G401 (cell line): ENCODE results near the gene MAPK11. TPM values are rescaled to one million over a fixed set of nuclear protein-coding genes. Genes with fewer than 3 reads are reported as not detected.

ENCODE experiments used
- DNase-seq: peaks from one replicate; pipeline ENCODE4 v3.0.0-alpha.2; 2015; ENCODE audit warnings: low spot score
- in situ Hi-C: cut with HindIII; loops from 2 replicates; pipeline ENCODE4 v1.10.0; 2016; ENCODE audit warnings: low sequenced_read_pairs, mixed read lengths
- total RNA-seq: library from RNA; depleted of rRNA; stranded (reverse); fragments of >200 nt; shearing (Covaris generic); gene quantifications from 2 replicates; pipeline ENCODE4 v1.2.3, GENCODE V29; 2014

The MAPK11 gene
- total RNA-seq, 1 experiment from 2014 or later, result 21.3 TPM

DNA sequence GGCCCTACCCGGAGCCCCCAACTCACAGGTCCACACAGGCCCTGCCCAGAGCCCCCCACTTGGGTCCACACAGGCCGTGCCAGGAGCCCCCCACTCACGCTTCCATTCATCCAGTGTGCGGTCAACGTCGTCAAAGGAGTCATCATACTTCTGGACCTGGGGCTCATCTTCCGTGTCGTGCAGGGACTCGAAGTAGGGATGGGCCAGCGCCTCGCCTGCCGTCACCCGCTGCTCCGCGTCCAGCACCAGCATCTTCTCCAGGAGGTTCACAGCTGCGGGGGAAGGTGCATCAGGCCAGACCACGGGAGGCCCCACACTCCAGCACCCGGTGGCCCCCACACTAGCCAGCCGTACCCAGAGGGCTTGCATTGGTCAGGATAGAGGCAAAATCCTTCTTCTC, 15.1 kb downstream of the MAPK11 start:
- DNase-seq, result no peak
- in situ Hi-C loops, result no loop called here

DNA sequence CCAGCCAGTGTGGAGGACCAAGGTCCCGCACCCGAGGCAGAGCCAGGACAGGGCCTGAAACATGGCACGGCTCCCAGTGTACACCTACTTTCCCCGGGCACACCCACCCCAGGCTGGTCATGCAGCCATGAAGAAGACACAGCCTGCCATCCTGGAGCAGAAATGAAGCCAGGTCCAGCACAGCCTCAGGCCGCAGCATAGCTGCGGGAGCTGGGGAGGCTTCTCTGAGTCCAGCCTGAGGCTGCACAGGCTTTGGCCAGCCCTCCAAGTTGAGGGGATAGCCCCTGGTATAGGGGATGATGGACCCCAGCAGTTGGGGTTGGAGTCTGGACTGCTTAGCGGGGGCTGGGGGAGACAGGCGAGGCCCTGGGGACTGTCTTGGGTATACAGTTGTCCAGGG, 16.2 kb downstream of the MAPK11 start:
- in situ Hi-C loops, result no loop called here
- DNase-seq, result no peak

DNA sequence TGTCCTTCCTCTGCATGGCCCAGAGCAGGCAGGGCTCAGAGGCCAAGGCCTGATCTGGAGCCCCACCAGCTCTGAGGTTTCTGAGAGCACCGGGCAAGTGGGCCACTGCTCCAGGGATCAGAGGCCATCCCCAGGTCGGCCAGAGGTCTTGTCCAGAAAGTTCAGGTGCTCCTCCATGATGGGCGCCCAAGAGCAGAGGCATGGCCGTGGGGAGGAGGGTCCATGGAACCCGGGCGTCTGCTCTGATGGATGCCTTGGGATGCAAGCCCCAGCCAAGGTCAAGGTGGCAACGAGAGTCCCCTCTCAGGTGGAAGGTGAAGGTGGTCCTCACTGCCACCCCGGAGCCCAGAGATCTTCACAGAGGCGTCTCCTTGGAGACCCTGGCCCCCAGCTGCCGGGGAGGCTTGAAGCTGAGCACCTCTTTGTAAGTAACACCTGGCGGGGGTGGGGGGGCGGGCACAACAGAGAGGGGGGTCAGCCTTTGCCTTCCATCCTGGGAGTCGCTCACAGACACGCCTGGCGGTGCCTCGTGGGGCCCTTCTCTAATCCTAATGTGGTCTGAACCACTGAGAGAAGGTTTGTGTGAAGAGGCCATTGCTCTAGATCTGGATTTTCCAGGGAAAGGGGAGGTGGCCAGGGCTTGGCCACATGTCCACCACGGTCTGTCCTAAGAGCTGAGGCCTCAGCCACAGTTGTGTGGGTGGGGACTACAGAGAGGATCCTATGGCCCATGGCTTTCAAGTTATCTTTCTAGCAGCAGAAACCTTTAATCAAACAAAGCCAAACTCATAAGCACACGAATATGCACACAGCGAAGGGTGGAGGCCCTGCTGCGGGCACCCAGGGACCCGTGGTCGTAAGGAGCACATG, 16.9 kb downstream of the MAPK11 start:
- in situ Hi-C loops, result no loop called here
- DNase-seq, result no peak

DNA sequence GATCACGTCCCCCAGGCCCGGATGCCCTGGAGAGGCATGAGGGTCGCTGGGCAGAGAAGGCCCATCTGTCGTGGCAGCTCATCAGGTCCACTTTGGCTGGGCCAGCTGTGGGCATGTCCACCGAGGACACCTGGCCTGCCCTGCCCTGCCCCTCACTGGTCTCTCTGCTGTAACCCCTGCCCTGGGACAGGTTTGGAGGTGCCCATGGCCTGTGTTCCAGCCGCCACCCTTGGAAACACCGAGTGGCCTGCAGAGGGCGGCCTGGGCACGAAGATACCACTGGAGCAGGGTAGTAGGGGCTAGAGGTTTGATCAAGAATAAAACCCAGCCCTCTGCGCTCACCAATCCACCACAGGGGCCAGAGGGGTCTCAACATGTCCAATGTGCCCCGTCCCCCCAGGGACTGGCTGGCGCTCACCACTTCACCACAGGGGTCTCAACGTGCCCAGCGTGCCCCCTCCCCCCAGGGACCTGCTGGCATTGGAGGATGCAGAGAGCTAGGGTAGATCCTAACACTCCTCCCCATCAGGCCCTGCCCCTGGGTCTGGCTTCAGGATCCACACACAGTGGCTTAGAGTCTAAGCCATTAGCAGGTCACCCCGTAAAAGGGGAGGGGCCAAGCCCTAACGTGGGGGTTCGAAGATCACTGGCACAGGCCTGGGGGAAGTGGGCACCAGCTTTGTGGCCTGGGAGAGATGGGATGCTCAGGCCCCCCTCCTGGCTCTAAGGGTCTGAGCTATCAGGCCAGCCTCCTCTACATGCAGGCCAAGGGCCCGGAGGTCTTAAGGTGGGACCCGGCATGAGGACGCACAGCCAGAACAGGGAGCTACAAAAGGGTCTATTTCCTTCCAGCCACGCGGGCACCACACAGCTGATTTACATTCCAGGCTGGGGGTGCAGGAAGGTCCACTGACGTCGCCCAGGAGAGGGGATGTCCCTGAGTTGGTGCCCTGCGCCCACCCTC, 17.8 kb downstream of the MAPK11 start:
- in situ Hi-C loops, result no loop called here
- peak; percentile 84 for DNase-seq

DNA sequence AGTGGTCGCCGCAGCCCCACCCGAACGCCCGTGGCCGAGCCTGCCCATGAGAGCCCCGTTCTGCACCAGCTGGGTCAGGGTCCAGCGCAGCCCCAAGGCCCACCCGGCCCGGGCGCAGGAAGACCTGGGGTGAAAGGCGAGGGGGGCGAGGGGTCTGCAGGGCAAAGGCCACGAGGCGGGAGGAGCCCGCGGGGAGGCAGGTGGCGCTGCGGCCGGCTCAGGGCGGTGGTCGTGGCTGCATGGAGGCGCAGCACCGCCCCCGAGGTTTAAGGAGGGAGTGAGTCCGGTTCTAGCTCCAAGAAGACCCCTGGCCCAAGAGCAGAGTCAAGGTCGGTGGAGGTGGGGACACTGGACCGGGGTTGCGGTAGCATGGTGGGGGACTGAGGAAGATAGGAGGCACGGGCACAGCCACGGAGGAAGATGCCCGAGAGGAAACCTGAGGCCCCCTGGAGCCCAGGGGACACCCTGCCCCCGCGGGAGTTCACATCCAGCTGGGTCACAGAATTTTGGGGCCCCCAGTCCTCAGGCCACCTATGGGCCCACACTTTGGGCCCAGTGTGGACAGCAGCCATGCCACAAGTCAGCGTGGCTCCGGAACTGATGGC, 18.6 kb downstream of the MAPK11 start:
- in situ Hi-C loops, result no loop called here
- no peak for DNase-seq

DNA sequence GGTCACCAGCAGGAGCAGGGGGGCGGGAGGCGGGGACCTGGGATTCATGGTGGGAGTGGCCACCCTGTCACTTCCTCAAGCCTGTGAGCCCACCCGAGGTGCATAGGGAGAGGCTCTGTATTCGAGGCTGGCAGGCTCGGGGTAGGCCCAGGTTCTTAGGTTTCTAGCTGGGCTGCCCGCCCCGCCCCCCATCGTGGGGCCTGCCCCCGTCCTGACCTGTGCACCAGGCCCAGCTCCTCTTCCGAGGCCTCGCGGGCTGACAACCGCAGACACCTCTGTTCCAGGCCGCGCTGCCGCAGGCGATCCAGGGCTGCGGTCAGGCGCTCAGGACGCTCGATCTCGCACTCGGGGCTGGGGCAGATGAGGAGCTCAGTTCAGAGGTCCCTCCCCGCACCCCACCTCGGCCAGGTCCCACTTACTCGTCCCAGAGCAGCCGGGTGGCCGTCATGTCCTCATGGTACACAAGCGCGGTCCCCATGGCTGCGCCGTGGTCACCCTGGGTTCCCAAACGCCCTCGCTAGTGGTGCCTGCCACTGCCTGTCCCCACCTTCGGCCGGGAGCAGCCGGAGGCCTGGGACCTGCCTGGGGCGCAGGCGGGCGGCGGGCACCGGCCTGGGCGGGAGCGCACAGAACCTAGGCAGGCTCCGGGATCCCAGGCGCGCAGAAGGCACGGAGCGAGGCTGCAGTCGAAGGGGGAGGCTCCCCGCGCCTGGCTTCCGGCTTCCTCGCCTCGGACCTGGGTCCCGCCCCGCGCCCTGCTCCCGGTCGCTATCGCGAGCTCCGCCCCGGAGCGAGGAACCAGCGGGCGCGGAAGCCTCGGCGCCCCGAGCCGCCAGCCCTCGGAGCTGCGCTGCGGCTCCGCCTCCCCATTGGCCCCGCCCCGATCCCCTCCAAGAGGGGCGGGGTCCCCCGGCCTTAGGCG, 19.4 kb downstream of the MAPK11 start, which contains the start of gene HDAC10:
TSS of gene HDAC10 (minus strand) at position 711 of the 922 bp plus-strand sequence. CDS start at position 478, 233 bp downstream.
- peak; percentile 51 for DNase-seq
- in situ Hi-C loops, result no loop called here

DNA sequence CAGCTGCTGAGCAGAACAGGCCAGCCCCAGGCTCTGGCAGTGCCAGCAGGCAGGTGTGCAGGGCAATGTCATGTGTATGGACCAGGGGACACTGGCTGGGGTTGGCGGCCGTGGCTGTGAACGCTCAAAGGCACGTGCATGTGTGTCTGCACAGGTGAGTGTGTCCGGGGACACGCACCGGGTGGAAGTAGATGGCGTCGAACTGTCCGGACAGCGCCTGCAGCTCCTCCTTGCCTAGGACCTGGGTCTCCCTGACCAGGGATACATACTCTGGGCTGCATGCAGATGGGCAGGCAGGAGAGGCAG, 20.0 kb downstream of the MAPK11 start:
- in situ Hi-C loops, result no loop called here

DNA sequence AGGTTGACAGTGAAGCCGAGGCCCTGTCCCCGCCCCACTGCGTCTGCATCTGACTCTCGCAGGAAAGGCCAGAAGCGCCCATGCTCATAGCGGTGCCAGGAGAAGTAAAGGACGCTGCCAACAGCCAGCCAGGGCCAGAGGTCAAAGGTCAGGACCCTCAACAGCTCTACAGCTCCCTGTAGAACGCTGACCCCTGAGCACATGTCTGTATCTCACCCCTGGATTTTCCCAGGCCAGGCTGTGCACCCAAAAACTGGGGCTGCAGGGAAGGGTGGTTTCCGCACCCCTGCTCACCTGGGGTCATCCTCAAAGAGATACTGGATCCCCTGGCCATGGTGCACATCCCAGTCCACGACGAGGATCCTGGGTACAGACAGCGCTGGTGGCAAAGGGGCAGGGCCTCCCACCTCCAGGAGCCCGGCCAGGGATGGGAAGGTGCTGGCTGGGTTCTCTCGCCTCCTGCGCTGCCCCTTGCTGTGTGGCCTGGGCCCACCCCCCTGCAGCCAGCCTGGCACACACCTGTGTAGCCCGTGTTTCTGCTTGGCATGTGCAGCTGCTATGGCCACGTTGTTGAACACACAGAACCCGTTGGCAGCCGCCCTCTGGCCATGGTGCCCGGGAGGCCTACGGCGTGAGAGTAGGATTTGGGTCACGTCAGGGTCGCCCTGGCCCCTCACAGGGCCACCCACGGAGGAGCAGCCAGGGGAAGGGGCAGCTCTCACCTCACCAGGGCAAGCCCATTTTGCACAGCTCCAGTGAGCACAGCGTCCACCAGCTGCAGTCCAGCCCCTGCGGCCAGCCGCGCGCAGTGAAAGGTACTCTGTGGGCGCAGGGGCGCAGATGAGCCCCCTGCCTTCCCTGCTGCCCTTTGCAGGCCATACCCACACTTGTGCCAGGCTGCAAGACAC, 20.6 kb downstream of the MAPK11 start:
- in situ Hi-C loops, result no loop called here
- DNase-seq, result no peak

More for the DNA sequence above, 20.0 kb downstream of the MAPK11 start:
- DNase-seq, result no peak

DNA sequence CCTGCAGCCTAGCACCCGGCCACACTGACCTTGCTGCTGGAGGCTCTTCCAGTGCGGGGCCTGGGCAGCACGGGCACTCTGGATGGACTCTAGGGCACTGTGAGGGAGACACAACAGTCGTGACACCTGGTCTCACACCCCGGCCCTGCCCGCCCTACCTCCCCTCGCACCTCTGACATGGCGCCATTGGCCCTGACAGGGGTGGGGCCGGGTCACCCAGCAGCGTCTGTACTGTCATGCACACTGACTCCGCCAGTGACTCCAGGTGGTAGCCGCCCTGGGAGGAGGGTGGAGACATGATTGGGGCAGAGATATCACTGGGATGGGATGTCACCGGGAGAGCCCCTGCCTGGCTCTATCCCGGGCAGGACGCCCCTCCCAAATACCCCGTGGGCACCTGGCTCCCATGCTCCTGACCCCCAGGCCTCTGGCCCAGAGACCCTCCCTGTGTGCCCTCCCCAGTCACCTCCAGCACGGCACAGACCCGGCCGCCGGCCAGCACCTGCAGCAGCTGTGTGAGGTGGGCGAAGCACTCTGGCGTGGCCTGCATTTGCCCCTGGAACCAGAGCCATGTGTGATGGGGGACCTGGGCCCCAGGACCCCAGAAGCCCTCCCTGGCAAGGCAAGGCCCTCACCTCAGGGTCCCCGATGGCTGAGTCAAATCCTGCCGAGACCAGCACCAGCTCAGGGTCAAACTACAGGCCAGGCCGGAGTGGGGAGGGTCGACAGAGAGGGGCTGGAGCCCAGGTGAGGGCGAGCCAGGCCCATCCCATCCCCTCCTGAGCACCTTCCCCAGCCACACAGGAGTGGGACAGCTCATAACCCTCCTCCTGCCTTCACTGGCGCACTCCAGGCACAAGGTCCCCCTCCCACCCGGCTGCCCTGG, 21.7 kb downstream of the MAPK11 start:
- DNase-seq, result no peak
- in situ Hi-C loops, result no loop called here

DNA sequence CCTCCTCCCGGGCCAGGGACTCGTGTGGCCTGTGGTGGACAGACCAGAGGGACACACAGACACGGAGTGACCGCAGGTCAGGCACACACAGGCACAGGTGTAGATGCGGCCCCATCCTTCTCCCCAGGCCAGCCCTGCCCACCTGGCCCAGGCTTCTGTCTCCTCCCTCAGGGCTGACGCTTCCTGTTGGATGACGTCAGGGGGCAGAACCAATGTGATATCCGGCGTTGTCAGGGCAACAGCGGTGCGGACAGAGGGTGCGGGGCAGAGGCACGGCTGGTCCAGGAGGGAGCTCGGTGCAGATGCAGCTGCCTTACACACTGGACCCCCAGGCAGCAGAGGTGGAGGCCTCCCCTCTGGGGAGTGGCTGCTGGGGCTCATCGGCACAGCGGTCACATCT, 22.4 kb downstream of the MAPK11 start:
- in situ Hi-C loops, result no loop called here
- DNase-seq, result peak; percentile 36

DNA sequence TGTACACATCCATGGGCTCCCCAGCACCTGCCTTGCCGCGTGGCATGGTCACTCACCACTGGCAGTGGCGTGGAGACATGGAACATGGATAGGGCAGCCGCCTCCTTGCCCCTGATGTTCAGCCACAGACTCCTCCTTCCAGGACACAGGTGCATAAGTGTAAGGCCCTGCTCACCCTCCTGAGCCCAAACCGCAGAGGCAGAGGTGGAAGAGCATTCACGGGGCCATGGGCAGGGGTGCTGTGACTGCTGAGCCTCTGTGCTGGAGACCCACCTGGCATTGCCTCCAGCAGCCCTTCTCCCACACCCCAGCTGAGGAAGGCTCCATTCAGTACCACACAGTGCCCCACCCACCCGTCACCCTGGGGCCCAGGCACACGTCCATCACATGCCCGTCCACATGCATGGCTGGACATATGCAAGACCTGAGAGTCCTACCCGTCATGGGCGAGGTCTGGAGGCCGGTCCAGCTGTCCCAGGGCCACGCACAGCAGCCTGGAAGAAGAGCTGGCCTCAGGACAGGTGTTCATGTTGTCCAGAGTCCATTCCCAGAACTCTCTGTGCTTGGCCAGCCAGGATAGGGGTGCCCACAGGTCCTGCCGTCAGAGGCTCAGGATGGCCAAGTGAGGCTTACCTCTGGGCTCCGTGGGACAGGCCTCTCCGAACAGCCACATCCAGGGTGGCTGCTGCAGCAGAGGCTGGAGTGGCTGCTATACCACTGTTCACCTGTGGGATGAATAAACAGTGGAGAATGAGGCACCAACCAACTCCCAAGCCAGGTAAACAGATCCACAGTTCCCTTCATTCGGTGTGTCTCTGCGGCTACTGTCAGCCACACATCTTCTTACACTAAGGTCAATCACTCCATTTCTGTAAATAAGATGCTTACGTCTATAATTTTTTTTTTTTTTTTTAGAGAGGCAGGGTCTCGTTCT, 23.7 kb downstream of the MAPK11 start:
- in situ Hi-C loops, result no loop called here
- no peak for DNase-seq

DNA sequence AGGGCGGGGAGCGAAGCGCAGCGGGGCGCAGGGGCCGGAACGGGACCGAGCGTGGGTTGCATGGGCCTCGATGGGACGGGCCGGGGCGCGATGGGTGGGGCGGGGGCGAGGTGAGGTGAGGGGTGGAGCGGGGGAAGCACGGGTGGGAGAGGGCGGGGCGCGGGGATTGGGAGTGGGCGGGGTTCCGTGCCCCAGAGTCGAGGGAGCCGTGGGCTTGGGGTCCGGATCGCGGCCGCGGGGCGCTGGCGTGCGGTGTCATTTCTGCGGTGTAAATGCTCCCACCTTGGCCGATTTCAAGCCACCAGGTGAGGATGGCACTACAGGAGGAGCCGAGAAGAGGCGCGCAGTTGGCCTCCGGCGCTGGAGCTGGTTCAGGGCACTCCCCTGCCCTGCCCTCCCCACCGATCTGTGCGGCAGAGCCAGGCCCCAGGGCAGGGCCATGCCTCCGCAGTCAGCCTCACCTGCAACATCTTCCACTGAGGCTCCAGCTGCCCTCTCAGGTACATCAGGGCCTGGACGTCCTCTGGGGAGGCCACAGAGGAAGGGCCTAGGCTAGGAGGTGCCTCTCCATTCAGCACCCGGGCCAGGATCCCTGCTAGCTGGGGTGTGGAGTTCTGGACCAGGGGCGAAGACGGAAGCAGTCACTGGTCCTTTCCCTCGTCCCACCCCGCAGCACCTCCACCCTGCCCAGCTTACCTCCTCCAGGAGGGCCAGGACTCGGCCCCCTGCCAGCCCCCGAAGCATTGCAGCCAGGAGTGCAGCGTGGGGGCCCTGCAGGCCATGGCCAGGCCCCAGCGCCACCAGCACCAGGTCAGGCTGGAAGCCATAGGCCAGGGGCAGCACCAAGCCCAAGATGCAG, 24.7 kb downstream of the MAPK11 start:
- no peak for DNase-seq
- in situ Hi-C loops, result no loop called here

DNA sequence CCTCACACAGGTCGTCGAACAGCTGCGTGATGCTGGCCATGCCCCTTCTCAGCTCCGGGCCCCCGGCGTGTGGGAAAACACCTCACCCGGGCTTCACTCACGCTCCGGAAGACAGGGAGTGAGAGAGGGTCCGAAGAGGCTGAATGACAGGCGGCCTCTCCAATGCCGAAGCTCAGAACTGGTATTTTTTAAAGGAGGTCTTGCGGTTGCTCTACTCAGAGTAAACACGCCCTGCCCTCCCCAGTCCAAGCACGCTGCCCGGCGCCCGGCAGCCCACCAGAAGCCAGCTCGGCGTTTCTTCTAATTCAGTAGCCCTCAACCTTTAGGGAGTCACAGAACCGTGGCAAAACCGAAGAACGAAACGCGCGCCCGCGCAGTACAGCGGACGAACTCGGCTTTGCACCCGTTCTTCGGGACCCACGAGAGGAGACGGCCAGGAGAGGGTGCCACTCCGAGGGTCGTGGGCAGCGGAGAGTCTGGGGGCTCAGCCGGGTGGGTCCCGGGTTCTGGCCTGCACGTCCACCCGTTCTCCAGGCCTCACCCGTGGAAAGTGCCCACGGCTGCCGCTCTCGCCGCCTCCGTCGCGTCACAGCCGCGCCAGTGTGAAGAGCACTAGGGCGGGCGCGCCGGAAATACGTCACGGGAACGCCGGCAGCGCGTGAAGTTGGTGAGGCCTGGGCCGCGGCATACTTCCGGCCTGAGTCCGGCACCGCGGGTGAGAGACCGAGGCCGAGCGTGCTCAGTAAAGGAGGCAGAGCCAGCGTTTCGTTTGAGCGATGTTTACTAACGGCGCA, 25.6 kb downstream of the MAPK11 start, which contains the start of gene TUBGCP6:
TSS of gene TUBGCP6 (minus strand) at position 604 of the 794 bp plus-strand sequence. CDS start at position 40, 564 bp downstream.
- in situ Hi-C loops, result no loop called here
- DNase-seq, result peak; percentile 93
